Skeletal muscle tissue (tissue), 4 donors: ENCODE measurements around the gene MGAT1. TPM values are rescaled to one million over a fixed set of nuclear protein-coding genes. Genes with fewer than 3 reads are reported as not detected.

ENCODE experiments used
- H3K27ac ChIP-seq: one replicate; pipeline ENCODE4 v1.7.0; 2013; ENCODE audit warnings: mild to moderate bottlenecking, low read depth, low read length, inconsistent platforms
- H3K27me3 ChIP-seq, 3 donors: one replicate each; pipeline ENCODE4 v1.7.0; 2013; ENCODE audit warnings: low read length in 3 of 3; ENCODE audit not compliant: control insufficient read depth in 3 of 3, insufficient read depth in 3 of 3
- H3K36me3 ChIP-seq, 3 donors: one replicate each; pipeline ENCODE4 v1.7.0; 2013; ENCODE audit warnings: low read length in 3 of 3; ENCODE audit not compliant: control insufficient read depth in 3 of 3, insufficient read depth in 3 of 3
- H3K4me1 ChIP-seq, 3 donors: one replicate each; pipeline ENCODE4 v1.7.0; 2013; ENCODE audit warnings: low read length in 3 of 3, mild to moderate bottlenecking in 3 of 3; ENCODE audit not compliant: control insufficient read depth in 3 of 3, insufficient read depth in 3 of 3
- H3K4me3 ChIP-seq, 3 donors: one replicate each; pipeline ENCODE4 v1.7.0; 2013; ENCODE audit warnings: low read length in 3 of 3
- H3K9ac ChIP-seq, 3 donors: one replicate each; pipeline ENCODE4 v1.7.0; 2013; ENCODE audit warnings: low read length in 3 of 3, mild to moderate bottlenecking in 3 of 3, moderate library complexity in 2 of 3, low read depth in 1 of 3
- H3K9me3 ChIP-seq, 3 donors: one replicate each; pipeline ENCODE4 v1.7.0; 2013; ENCODE audit warnings: low read length in 3 of 3; ENCODE audit not compliant: control insufficient read depth in 3 of 3
- total RNA-seq: library from RNA; depleted of rRNA; stranded (reverse); fragments of >200 nt; gene quantifications from one replicate; pipeline ENCODE4 v1.2.3, GENCODE V29; 2014
- donor health status: Osteomylitis.

The MGAT1 gene
- total RNA-seq, 1 donor from 2014 or later: 38.1 TPM

GRCh38 chr5:180825768-180826525 lies 23.3 kb upstream of the MGAT1 start:
- H3K9me3 ChIP-seq: no peaks in the 10 kb centered on the region
- no peak overlapping the region for H3K9ac ChIP-seq
- no peaks in the 10 kb centered on the region for H3K27me3 ChIP-seq
- H3K36me3 ChIP-seq: peaks cover 4 to 6% (median 5%) of the 10 kb centered on the region in 3 donors
- H3K27ac ChIP-seq: peak overlapping the region; percentile 53
- H3K4me3 ChIP-seq: no peak overlapping the region
- H3K4me1 ChIP-seq: peaks cover 26 to 48% (median 38%) of the 10 kb centered on the region in 3 donors

GRCh38 chr5:180824630-180825476 lies 22.2 kb upstream of the MGAT1 start:
- H3K4me3 ChIP-seq: no peak overlapping the region
- no peaks in the 10 kb centered on the region for H3K9me3 ChIP-seq
- H3K9ac ChIP-seq: peak overlapping the region in 1 of 3 donors; percentile 25
- H3K4me1 ChIP-seq: peaks cover 23 to 42% (median 37%) of the 10 kb centered on the region in 3 donors
- H3K36me3 ChIP-seq: peaks cover 2% of the 10 kb centered on the region in 3 donors
- peak overlapping the region; percentile 53 for H3K27ac ChIP-seq
- no peaks in the 10 kb centered on the region for H3K27me3 ChIP-seq

- Histone ChIP-seq H3K4me3 (no peak overlapping the region), H3K27ac (peak overlapping the region; percentile 32), H3K9me3 (no peaks in the 10 kb centered on the region), H3K36me3 (no peaks in the 10 kb centered on the region), H3K4me1 (peaks cover 20 to 38% (median 34%) of the 10 kb centered on the region in 3 donors), H3K27me3 (no peaks in the 10 kb centered on the region), H3K9ac (no peak overlapping the region)
These were observed 21.5 kb upstream of the MGAT1 start for GRCh38 chr5:180823940-180824629.

GRCh38 chr5:180823346-180823745 lies 20.7 kb upstream of the MGAT1 start:
- Histone ChIP-seq H3K27ac (no peak overlapping the region), H3K9ac (no peak overlapping the region), H3K27me3 (no peaks in the 10 kb centered on the region), H3K4me1 (peaks cover 25 to 44% (median 41%) of the 10 kb centered on the region in 3 donors), H3K4me3 (no peak overlapping the region), H3K9me3 (no peaks in the 10 kb centered on the region), H3K36me3 (no peaks in the 10 kb centered on the region)

GRCh38 chr5:180821538-180821937 lies 18.9 kb upstream of the MGAT1 start:
- Histone ChIP-seq H3K9ac (no peak overlapping the region), H3K27me3 (no peaks in the 10 kb centered on the region), H3K36me3 (no peaks in the 10 kb centered on the region), H3K27ac (peak overlapping the region; percentile 73), H3K9me3 (no peaks in the 10 kb centered on the region), H3K4me1 (peaks cover 33 to 56% (median 51%) of the 10 kb centered on the region in 3 donors), H3K4me3 (no peak overlapping the region)

- Histone ChIP-seq H3K27ac (peak overlapping the region; percentile 73), H3K27me3 (no peaks in the 10 kb centered on the region), H3K4me3 (no peak overlapping the region), H3K4me1 (peaks cover 35 to 51% (median 49%) of the 10 kb centered on the region in 3 donors), H3K9ac (no peak overlapping the region), H3K36me3 (no peaks in the 10 kb centered on the region), H3K9me3 (no peaks in the 10 kb centered on the region)
These were observed 18.2 kb upstream of the MGAT1 start for GRCh38 chr5:180820788-180821321.

GRCh38 chr5:180818677-180819341 lies 16.2 kb upstream of the MGAT1 start:
- peak overlapping the region in 1 of 3 donors; percentile 55 for H3K9ac ChIP-seq
- H3K27me3 ChIP-seq: no peaks in the 10 kb centered on the region
- no peaks in the 10 kb centered on the region for H3K36me3 ChIP-seq
- no peak overlapping the region for H3K4me3 ChIP-seq
- H3K9me3 ChIP-seq: no peaks in the 10 kb centered on the region
- peak overlapping the region; percentile 61 for H3K27ac ChIP-seq
- peaks cover 24 to 40% (median 29%) of the 10 kb centered on the region in 3 donors for H3K4me1 ChIP-seq

- Histone ChIP-seq H3K36me3 (no peaks in the 10 kb centered on the region), H3K27me3 (no peaks in the 10 kb centered on the region), H3K4me1 (peaks cover 23 to 33% (median 24%) of the 10 kb centered on the region in 3 donors), H3K4me3 (peak overlapping the region in 2 of 3 donors; percentile 31 to 34), H3K27ac (peak overlapping the region; percentile 61), H3K9ac (peak overlapping the region in 2 of 3 donors; percentile 23 to 55), H3K9me3 (no peaks in the 10 kb centered on the region)
These were observed 15.5 kb upstream of the MGAT1 start for GRCh38 chr5:180817893-180818674.
